HepG2 (cell line): ENCODE results near the gene ENTPD6. TPM values are rescaled to one million over a fixed set of nuclear protein-coding genes. Genes with fewer than 3 reads are reported as not detected.
A peak's percentile ranks its signal among the peaks of the same experiment; 100 is the strongest.

Experiments used
- ELK4 ChIP-seq: sonication (generic); formaldehyde crosslinking; IDR thresholded peaks from 2 replicates; pipeline ENCODE4 v1.9.0; 2021; ENCODE audit warnings: missing genetic modification reagents, borderline replicate concordance
- FOXJ3 ChIP-seq: sonication (generic); formaldehyde crosslinking; IDR thresholded peaks from 2 replicates; pipeline ENCODE4 v1.4.0; 2020; ENCODE audit warnings: missing genetic modification reagents, mild to moderate bottlenecking, borderline replicate concordance
- HMGA1 ChIP-seq: sonication (generic); formaldehyde crosslinking; conservative IDR thresholded peaks from 2 replicates; pipeline ENCODE4 v1.4.0; 2020; ENCODE audit warnings: missing genetic modification reagents
- HNF1B ChIP-seq: sonication (generic); formaldehyde crosslinking; IDR thresholded peaks from 2 replicates; pipeline ENCODE4 v1.5.1; 2020; ENCODE audit warnings: mild to moderate bottlenecking, moderate library complexity, missing genetic modification reagents
- HOXA3 ChIP-seq: sonication (generic); formaldehyde crosslinking; IDR thresholded peaks from 2 replicates; pipeline ENCODE4 v1.5.0; 2020; ENCODE audit warnings: missing genetic modification reagents
- MLXIP ChIP-seq: sonication (generic); formaldehyde crosslinking; IDR thresholded peaks from 2 replicates; pipeline ENCODE4 v1.9.0; 2021; ENCODE audit warnings: missing genetic modification reagents, borderline replicate concordance
- NFIB ChIP-seq: sonication (generic); formaldehyde crosslinking; IDR thresholded peaks from 2 replicates; pipeline ENCODE4 v1.9.0; 2021; ENCODE audit warnings: missing genetic modification reagents, mild to moderate bottlenecking, borderline replicate concordance
- PLRG1 ChIP-seq: fragments of 450-650 bp; conservative IDR thresholded peaks from 2 replicates; pipeline ENCODE4 v1.6.1; 2016
- PRDM4 ChIP-seq: sonication (generic); formaldehyde crosslinking; IDR thresholded peaks from 2 replicates; pipeline ENCODE4 v1.9.0; 2021; ENCODE audit warnings: missing genetic modification reagents, borderline replicate concordance
- WIZ ChIP-seq: sonication (generic); formaldehyde crosslinking; IDR thresholded peaks from 2 replicates; pipeline ENCODE4 v1.5.1; 2020; ENCODE audit warnings: mild to moderate bottlenecking, missing genetic modification reagents
- ZNF101 ChIP-seq: sonication (generic); formaldehyde crosslinking; IDR thresholded peaks from 2 replicates; pipeline ENCODE4 v1.4.0; 2020; ENCODE audit warnings: mild to moderate bottlenecking, low read depth, missing genetic modification reagents, borderline replicate concordance
- ZNF260 ChIP-seq: sonication (generic); formaldehyde crosslinking; IDR thresholded peaks from 2 replicates; pipeline ENCODE4 v1.4.0; 2020; ENCODE audit warnings: missing genetic modification reagents, low read depth, mild to moderate bottlenecking, borderline replicate concordance
- ZNF282 ChIP-seq: fragments of 450-650 bp; IDR thresholded peaks from 2 replicates; pipeline ENCODE4 v1.6.1; 2018; ENCODE audit not compliant: partially characterized antibody
- ZNF451 ChIP-seq: sonication (generic); formaldehyde crosslinking; IDR thresholded peaks from 2 replicates; pipeline ENCODE4 v1.5.0; 2020; ENCODE audit warnings: mild to moderate bottlenecking, missing genetic modification reagents
- ZSCAN31 ChIP-seq: sonication (generic); formaldehyde crosslinking; IDR thresholded peaks from 2 replicates; pipeline ENCODE4 v1.5.0; 2020; ENCODE audit warnings: low read depth, mild to moderate bottlenecking, missing genetic modification reagents
- polyA plus RNA-seq, 8 experiments: library from polyadenylated mRNA; depleted of rRNA in 3 of 8; stranded (reverse) in 7 of 8; unstranded in 1 of 8; fragments of >200 nt; fragmentation: Illumina TruSeq in 4 of 8; extraction: Trizol in 4 of 8; gene quantifications; 2 replicates each; pipeline versions ENCODE4 v1.2.1 to v1.2.3, GENCODE V29; 2011 to 2016; ENCODE audit warnings: low read depth in 4 of 8, missing spikeins in 1 of 8, mixed read lengths in 1 of 8; ENCODE audit not compliant: insufficient read depth in 1 of 8
- total RNA-seq, 5 experiments: library from RNA; depleted of rRNA; stranded (reverse); fragments of >200 nt; fragmentation: Illumina TruSeq; extraction: Trizol; gene quantifications; 2 replicates each; pipeline ENCODE4 v1.2.3, GENCODE V29; 2016; ENCODE audit warnings: low read depth in 1 of 5

The ENTPD6 gene
- total and polyA plus RNA-seq, 2 of the 13 experiments (the other 11 are each of a cell fraction or from before 2014, with no cell fraction given) = 164 to 172 TPM

GRCh38 chr20:25195014-25195961, at the start of gene ENTPD6 (continued):
- TF ChIP-seq ZNF101 (CRISPR knock-in tag) = no peak; the same call in 1 of the 2 replicates
- TF ChIP-seq NFIB (CRISPR knock-in tag) = 0 out of 2 replicates have a peak, but pooled peaks have one; percentile 76
- no peak for TF ChIP-seq PLRG1
- TF ChIP-seq ZNF451 (CRISPR knock-in tag) = no peak
- TF ChIP-seq ZNF282 = no peak
- TF ChIP-seq ZSCAN31 (CRISPR knock-in tag) = peak; percentile 74
- no peak for TF ChIP-seq ZNF260 (CRISPR knock-in tag)
- peak; percentile 82 for TF ChIP-seq HOXA3 (CRISPR knock-in tag)
- no peak for TF ChIP-seq HMGA1 (CRISPR knock-in tag)
- peak; percentile 58; the same call in 1 of the 2 replicates for TF ChIP-seq WIZ (CRISPR knock-in tag)
- no peak; the same call in 1 of the 2 replicates for TF ChIP-seq HNF1B (CRISPR knock-in tag)
- 0 out of 2 replicates have a peak, but pooled peaks have one; percentile 72 for TF ChIP-seq PRDM4 (CRISPR knock-in tag)
- TF ChIP-seq ELK4 (CRISPR knock-in tag) = no peak
- no peak for TF ChIP-seq FOXJ3 (CRISPR knock-in tag)
- peak; percentile 77; the same call in 1 of the 2 replicates for TF ChIP-seq MLXIP (CRISPR knock-in tag)
